ENCODE measurements around the gene HES5. TPM values are rescaled to one million over a fixed set of nuclear protein-coding genes. Genes with fewer than 3 reads are reported as not detected.

The HES5 gene
- polyA plus RNA-seq, 1 of the 3 experiments (the other 2 are of a cell fraction), result 0.03 TPM

DNA sequence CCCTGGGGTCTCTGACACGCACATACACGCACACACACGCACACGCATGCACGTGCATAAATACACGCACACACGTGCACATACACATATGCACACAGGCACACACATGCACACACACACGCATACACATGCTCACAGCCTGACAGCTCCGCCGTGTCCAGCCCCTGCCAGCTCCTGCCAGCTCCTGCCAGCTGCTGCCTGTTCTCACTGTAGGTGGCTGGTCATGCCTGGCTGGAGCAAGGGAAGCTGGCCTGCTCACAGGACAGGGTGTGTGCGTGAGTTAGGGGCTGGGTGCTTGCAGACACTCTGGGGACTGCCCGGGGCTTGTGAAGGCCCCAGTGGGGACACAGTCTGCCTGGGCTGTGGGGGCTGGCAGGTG is 49.1 kb downstream of the HES5 start:
- CTCF ChIA-PET, result interaction anchor here (0.7 to 3.4 kb wide), 7 partner anchors 10 to 66 kb away, joined by 3 to 26 read pairs (median 9); no protein-coding TSS in a partner anchor
- H4K20me1 ChIP-seq (ENCODE audit: insufficient read depth), result no peaks in the 10 kb centered on the region
- H3K27me3 ChIP-seq (ENCODE audit: insufficient read depth), result no peaks in the 10 kb centered on the region
- 50% methylated on average over 12 of the region's 12 CpGs for WGBS (ENCODE audit: low lambda C conversion rate)
- peak; percentile 88 for DNase-seq
- H3K9me3 ChIP-seq, result no peaks in the 10 kb centered on the region
- H3F3A ChIP-seq (replicated peaks; ENCODE audit: insufficient read depth), result no peaks in the 10 kb centered on the region
- POLR2A ChIA-PET, result interaction anchor here (0.6 to 2.7 kb wide), 9 partner anchors 10 to 66 kb away, joined by 3 to 24 read pairs (median 4); partner anchors contain the start of gene PANK4
- H3K36me3 ChIP-seq (replicated peaks in 1 of 2; ENCODE audit: control insufficient read depth in 1 of 2, insufficient read depth in 2 of 2, low read length in 1 of 2), result no peaks in the 10 kb centered on the region
- H3K4me3 ChIP-seq (ENCODE audit: low read depth in 2 of 2, low read length in 1 of 2), result no peak overlapping the region
- no peak overlapping the region for H2AFZ ChIP-seq (ENCODE audit: low read depth)
- H3K9ac ChIP-seq, result no peak overlapping the region
- no peaks in the 10 kb centered on the region for H3K79me2 ChIP-seq (ENCODE audit: insufficient read depth)
- H3K4me2 ChIP-seq, result no peak overlapping the region
- no peaks in the 10 kb centered on the region for H3K9me2 ChIP-seq
- peaks cover 0 to 76% of the 10 kb centered on the region in 2 experiments; a peak in 1 of 4 replicates for H3K4me1 ChIP-seq (ENCODE audit: control insufficient read depth in 1 of 2, insufficient read depth in 2 of 2, low read depth in 1 of 2, low read length in 1 of 2)
- H3K27ac ChIP-seq (ENCODE audit: low read depth in 2 of 2, low read length in 1 of 2), result peak overlapping the region in 1 of 2 experiments; percentile 96; a peak in 2 of 4 replicates
- TF ChIP-seq TAF1 (IDR thresholded peaks at IDR 0.05; ENCODE audit: borderline replicate concordance, low read depth, low read length) (no peak), RAD21 (IDR thresholded peaks at IDR 0.05; ENCODE audit: low read length) (no peak), RFX5 (IDR thresholded peaks at IDR 0.05; ENCODE audit: low read length) (no peak), TEAD4 (IDR thresholded peaks at IDR 0.05; ENCODE audit: borderline replicate concordance, insufficient read depth) (no peak), POLR2AphosphoS5 (IDR thresholded peaks at IDR 0.05; ENCODE audit: low read depth, low read length) (no peak), SIN3A (IDR thresholded peaks at IDR 0.05; ENCODE audit: borderline replicate concordance, low read depth, low read length) (no peak), NFIC (IDR thresholded peaks at IDR 0.05; ENCODE audit: borderline replicate concordance) (no peak), NRF1 (IDR thresholded peaks at IDR 0.05; ENCODE audit: low read depth, low read length) (no peak), CHD2 (IDR thresholded peaks at IDR 0.05; ENCODE audit: low read length, partially characterized antibody) (no peak), EP300 (IDR thresholded peaks at IDR 0.05; ENCODE audit: borderline replicate concordance in 1 of 2, low read depth in 1 of 2, low read length in 1 of 2) (0 out of 4 replicates have a peak, but pooled peaks of 1 of the 2 experiments have one; percentile 15), JUND (IDR thresholded peaks at IDR 0.05) (no peak), YY1 (IDR thresholded peaks at IDR 0.05; ENCODE audit: low read depth) (no peak), FOSL2 (IDR thresholded peaks at IDR 0.05; ENCODE audit: borderline replicate concordance, low read depth) (no peak), ELF1 (IDR thresholded peaks at IDR 0.05) (no peak), TCF12 (IDR thresholded peaks at IDR 0.05) (no peak), FOXM1 (IDR thresholded peaks at IDR 0.05; ENCODE audit: low read depth) (no peak), RCOR1 (IDR thresholded peaks at IDR 0.05; ENCODE audit: low read length) (0 out of 2 replicates have a peak, but pooled peaks have one; percentile 36), RXRA (IDR thresholded peaks at IDR 0.05; ENCODE audit: borderline replicate concordance, low read depth) (no peak), MXI1 (IDR thresholded peaks at IDR 0.05; ENCODE audit: low read depth, low read length) (peak; percentile 95), FOXJ3 (CRISPR knock-in tag; IDR thresholded peaks at IDR 0.05) (peak; percentile 8; the same call in 1 of the 2 replicates)
- TF ChIP-seq, protein P1, sequence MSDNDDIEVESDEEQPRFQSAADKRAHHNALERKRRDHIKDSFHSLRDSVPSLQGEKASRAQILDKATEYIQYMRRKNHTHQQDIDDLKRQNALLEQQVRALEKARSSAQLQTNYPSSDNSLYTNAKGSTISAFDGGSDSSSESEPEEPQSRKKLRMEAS (IDR thresholded peaks at IDR 0.05; ENCODE audit: low read depth), result no peak
- TF ChIP-seq, protein P2, sequence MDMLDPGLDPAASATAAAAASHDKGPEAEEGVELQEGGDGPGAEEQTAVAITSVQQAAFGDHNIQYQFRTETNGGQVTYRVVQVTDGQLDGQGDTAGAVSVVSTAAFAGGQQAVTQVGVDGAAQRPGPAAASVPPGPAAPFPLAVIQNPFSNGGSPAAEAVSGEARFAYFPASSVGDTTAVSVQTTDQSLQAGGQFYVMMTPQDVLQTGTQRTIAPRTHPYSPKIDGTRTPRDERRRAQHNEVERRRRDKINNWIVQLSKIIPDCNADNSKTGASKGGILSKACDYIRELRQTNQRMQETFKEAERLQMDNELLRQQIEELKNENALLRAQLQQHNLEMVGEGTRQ (IDR thresholded peaks at IDR 0.05; ENCODE audit: borderline replicate concordance, low read depth, low read length), result no peak
- TF ChIP-seq, protein P3, sequence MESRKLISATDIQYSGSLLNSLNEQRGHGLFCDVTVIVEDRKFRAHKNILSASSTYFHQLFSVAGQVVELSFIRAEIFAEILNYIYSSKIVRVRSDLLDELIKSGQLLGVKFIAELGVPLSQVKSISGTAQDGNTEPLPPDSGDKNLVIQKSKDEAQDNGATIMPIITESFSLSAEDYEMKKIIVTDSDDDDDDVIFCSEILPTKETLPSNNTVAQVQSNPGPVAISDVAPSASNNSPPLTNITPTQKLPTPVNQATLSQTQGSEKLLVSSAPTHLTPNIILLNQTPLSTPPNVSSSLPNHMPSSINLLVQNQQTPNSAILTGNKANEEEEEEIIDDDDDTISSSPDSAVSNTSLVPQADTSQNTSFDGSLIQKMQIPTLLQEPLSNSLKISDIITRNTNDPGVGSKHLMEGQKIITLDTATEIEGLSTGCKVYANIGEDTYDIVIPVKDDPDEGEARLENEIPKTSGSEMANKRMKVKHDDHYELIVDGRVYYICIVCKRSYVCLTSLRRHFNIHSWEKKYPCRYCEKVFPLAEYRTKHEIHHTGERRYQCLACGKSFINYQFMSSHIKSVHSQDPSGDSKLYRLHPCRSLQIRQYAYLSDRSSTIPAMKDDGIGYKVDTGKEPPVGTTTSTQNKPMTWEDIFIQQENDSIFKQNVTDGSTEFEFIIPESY (IDR thresholded peaks at IDR 0.05; ENCODE audit: borderline replicate concordance, low read depth), result no peak
- TF ChIP-seq, protein P4, sequence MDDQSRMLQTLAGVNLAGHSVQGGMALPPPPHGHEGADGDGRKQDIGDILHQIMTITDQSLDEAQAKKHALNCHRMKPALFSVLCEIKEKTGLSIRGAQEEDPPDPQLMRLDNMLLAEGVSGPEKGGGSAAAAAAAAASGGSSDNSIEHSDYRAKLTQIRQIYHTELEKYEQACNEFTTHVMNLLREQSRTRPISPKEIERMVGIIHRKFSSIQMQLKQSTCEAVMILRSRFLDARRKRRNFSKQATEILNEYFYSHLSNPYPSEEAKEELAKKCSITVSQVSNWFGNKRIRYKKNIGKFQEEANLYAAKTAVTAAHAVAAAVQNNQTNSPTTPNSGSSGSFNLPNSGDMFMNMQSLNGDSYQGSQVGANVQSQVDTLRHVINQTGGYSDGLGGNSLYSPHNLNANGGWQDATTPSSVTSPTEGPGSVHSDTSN (IDR thresholded peaks at IDR 0.05), result no peak
- TF ChIP-seq, protein P5, sequence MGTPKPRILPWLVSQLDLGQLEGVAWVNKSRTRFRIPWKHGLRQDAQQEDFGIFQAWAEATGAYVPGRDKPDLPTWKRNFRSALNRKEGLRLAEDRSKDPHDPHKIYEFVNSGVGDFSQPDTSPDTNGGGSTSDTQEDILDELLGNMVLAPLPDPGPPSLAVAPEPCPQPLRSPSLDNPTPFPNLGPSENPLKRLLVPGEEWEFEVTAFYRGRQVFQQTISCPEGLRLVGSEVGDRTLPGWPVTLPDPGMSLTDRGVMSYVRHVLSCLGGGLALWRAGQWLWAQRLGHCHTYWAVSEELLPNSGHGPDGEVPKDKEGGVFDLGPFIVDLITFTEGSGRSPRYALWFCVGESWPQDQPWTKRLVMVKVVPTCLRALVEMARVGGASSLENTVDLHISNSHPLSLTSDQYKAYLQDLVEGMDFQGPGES (IDR thresholded peaks at IDR 0.05; ENCODE audit: low read depth, low read length), result no peak
- TF ChIP-seq, protein P6, sequence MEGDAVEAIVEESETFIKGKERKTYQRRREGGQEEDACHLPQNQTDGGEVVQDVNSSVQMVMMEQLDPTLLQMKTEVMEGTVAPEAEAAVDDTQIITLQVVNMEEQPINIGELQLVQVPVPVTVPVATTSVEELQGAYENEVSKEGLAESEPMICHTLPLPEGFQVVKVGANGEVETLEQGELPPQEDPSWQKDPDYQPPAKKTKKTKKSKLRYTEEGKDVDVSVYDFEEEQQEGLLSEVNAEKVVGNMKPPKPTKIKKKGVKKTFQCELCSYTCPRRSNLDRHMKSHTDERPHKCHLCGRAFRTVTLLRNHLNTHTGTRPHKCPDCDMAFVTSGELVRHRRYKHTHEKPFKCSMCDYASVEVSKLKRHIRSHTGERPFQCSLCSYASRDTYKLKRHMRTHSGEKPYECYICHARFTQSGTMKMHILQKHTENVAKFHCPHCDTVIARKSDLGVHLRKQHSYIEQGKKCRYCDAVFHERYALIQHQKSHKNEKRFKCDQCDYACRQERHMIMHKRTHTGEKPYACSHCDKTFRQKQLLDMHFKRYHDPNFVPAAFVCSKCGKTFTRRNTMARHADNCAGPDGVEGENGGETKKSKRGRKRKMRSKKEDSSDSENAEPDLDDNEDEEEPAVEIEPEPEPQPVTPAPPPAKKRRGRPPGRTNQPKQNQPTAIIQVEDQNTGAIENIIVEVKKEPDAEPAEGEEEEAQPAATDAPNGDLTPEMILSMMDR (IDR thresholded peaks at IDR 0.05), result no peak

Measured in SK-N-SH (cell line).